SIG-M5 (cell line): ENCODE measurements around the gene LAMA2.

ENCODE experiments used
- DNase-seq: peaks from one replicate; lab custom pipeline; 2025; lab: John Stamatoyannopoulos, UW

The LAMA2 gene

GRCh38 chr6:129210684-129211083, 327.7 kb downstream of the LAMA2 start:
- no peak for DNase-seq

- no peak for DNase-seq
Measured at GRCh38 chr6:129211626-129212025, 328.7 kb downstream of the LAMA2 start.

DNA sequence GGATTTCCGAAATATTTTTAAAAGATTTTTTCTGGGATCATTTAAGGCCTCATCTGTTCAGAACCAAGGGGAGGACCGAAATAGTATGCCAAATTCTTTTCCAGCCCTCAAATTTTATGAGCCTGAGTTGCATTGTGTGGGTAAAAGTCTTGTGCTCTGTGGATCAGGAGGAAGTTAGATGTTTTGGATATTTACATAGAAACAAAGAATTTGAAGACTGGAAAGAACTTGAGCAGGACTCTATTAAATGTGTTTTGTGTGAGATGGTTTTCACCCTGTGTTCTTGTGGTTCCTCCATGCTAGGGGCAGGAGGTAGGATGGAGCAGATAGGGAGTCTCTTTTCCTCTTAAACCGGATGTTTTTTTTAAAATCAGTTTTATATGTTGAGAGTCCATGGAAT, 329.1 kb downstream of the LAMA2 start:
- no peak for DNase-seq

- no peak for DNase-seq
Measured at GRCh38 chr6:129215246-129215645, 332.3 kb downstream of the LAMA2 start.

- DNase-seq: no peak
Measured at GRCh38 chr6:129215916-129216520, 333.1 kb downstream of the LAMA2 start.

GRCh38 chr6:129217701-129218100, 334.8 kb downstream of the LAMA2 start:
- no peak for DNase-seq

GRCh38 chr6:129233458-129234134, 350.7 kb downstream of the LAMA2 start:
- no peak for DNase-seq

DNA sequence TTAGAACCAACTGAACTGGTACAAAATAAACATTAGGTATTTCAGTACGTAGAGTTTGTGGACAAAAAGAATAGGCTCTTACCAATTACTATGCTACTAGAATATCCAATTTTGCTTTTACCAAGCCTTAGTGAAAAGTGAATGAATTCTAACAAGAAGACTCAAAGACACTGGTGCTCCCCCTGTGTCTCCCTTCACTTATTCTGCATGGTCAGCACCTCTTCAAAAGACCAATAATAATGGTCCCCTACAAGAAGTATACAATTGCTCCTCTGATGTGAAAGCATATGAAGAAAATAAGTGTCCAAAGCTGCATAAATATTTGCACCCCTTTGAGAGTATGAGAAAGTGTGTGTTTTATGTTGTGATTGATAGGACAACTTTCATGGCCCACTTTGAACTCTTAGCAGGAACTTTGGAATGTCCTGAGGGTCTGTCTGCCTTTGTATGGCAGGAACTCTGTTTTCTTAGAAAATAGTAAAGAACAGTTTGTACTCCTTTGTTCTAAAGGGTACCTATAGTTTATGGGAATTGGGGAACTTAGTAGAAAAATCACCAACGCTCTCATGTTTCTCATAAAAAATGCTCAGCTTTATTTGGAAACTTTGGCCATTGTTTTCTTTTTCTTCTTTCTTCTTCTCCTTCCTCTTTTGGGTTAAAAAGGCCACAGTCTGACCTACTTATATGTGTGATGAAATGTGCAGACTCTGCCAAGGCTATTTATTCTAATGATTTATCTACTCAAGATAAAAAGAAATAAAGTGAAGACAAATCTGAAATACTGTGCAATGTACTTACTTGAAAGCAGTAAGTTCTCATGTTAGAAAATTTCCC, 352.4 kb downstream of the LAMA2 start:
- no peak for DNase-seq

GRCh38 chr6:129236001-129236517, 353.1 kb downstream of the LAMA2 start:
- no peak for DNase-seq

DNA sequence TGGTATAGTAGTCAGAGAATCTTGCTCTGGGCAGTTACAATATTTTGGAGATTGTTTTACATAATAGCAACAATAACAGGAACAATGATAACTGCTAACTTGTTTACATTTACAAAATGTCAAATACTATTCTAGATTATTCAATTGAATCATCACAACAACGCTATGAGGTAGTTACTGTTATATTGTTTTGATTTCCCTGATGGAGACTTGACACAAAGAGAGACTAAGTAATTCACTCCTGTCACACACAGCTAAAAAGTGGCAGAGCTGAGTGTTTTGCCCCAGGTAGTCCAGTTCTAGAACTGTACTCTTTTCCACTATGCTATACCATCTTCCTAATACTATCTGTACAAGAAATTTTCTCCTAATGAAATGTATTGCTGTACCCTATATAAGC, 356.1 kb downstream of the LAMA2 start:
- no peak for DNase-seq

GRCh38 chr6:129239825-129240491, 357.0 kb downstream of the LAMA2 start:
- DNase-seq: no peak

DNA sequence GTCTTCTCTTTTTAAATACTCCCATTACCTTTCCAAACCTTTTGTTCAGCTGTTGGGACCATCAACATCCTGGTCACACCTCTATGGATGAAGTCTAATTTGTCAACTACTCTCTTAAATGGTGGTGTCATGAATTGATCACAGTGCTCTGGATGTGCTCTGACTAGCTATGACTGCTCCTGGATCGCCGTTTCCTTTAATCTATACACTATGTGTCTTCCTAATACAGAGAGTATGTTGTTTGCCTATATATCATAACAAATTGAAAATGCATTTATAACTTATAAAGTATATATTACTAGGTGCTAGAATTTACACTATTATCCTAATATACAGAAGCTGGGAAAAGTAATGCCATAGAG, 357.5 kb downstream of the LAMA2 start:
- DNase-seq: no peak

DNA sequence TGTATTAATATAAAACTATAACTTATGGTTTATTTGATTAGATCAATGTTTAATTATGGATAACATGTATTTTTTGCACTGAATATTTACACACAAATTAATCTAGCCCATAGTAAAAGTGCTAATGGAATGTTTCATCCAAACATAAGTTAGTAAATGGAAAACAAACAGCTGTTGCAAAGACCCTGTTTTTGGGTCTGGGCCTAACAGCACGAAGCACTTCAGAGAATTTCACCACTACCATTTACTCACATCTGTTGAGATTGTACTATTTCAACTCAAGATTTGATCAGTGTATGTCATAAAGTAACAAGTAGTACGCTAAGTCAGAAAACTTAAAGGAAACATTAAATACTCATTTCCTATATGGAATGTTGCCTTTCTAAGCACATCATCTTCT, 359.6 kb downstream of the LAMA2 start:
- DNase-seq: no peak

- no peak for DNase-seq
Measured at GRCh38 chr6:129243377-129243776, 360.4 kb downstream of the LAMA2 start.

GRCh38 chr6:129248946-129249345, 366.0 kb downstream of the LAMA2 start:
- no peak for DNase-seq

DNA sequence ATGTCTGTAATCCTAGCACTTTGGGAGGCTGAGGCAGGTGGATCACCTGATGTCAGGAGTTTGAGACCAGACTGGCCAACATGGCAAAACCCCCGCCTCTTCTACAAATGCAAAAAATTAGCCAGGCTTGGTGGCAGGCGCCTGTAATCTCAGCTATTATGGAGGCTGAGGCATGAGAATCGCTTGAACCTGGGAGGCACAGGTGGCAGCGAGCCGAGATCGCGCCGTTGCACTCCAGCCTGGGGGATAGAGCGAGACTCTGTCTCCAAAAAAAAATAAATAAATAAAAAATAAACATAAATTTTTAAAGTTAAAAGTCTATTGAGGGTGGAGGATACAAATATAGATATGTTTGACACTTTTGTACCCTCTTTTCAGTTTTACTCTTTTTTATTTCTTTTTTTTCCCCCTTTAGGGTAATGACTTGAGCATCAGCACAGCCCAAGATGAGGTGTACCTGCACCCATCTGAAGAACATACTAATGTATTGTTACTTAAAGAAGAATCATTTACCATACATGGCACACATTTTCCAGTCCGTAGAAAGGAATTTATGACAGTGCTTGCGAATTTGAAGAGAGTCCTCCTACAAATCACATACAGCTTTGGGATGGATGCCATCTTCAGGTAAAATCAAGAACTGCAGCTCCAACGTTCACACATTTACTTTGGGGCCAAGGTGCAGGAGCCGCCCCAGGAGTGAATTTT, 368.9 kb downstream of the LAMA2 start:
- no peak for DNase-seq

GRCh38 chr6:129252377-129253071, 369.6 kb downstream of the LAMA2 start:
- no peak for DNase-seq

GRCh38 chr6:129253242-129253641, 370.3 kb downstream of the LAMA2 start:
- DNase-seq: no peak

GRCh38 chr6:129253727-129254126, 370.8 kb downstream of the LAMA2 start:
- DNase-seq: no peak

GRCh38 chr6:129257196-129257595, 374.3 kb downstream of the LAMA2 start:
- no peak for DNase-seq

- DNase-seq: no peak
Measured at GRCh38 chr6:129262661-129263060, 379.7 kb downstream of the LAMA2 start.
